ENCODE results near the gene RFC4. TPM values are rescaled to one million over a fixed set of nuclear protein-coding genes. Genes with fewer than 3 reads are reported as not detected.

The RFC4 gene
- total and polyA plus RNA-seq, 9 of the 15 experiments (the other 6 are each of a cell fraction or from before 2014, with no cell fraction given), result 105 to 227 (median 180) TPM

DNA sequence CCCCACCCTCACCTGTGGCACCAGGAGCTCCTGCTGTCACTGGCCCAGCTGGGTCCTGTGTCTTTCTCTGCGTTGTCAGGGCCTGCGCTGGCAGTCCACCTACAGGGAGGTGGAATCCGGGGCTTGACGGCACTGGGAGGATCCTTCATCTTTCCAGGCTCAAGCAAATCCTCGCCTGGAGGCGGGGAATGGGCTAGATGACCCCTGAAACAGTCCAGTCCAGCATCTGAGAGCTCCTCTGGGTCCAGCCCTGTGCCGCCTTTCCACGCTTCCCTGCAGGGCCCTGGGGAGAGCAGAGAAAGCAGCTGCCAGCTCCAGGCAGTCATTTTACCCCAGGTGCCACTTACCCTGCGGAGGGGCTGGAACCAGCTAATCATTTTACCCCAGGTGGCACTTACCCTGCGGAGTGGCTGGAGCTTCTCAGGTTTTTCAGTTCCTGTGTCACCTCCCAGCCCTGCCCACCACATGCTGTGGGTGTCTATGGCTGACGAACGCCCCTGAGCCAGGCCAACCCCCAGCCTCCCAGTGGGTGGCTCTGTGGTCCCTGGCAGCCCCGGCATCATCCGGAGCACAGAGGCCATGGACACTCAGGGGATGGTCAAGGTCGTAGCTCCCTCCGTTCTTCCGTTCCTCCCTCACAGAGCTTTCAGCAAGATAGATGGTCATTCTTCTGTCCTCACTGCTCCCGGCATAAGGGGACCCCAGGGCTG is 18.3 kb upstream of the RFC4 start (continued):
- TF ChIP-seq, protein P1, sequence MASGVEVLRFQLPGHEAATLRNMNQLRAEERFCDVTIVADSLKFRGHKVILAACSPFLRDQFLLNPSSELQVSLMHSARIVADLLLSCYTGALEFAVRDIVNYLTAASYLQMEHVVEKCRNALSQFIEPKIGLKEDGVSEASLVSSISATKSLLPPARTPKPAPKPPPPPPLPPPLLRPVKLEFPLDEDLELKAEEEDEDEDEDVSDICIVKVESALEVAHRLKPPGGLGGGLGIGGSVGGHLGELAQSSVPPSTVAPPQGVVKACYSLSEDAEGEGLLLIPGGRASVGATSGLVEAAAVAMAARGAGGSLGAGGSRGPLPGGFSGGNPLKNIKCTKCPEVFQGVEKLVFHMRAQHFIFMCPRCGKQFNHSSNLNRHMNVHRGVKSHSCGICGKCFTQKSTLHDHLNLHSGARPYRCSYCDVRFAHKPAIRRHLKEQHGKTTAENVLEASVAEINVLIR (CRISPR knock-in tag; IDR thresholded peaks at IDR 0.05), result no peak
- TF ChIP-seq U2AF1 (optimal IDR thresholded peaks at IDR 0.05; ENCODE audit: low read depth, low read length) (no peak), ZNF583 (CRISPR knock-in tag; IDR thresholded peaks at IDR 0.05) (no peak), ESRRA (IDR thresholded peaks at IDR 0.05; ENCODE audit: borderline replicate concordance, low read depth) (no peak), ZNF77 (CRISPR knock-in tag; IDR thresholded peaks at IDR 0.05) (no peak)
- TF ChIP-seq, protein P2, sequence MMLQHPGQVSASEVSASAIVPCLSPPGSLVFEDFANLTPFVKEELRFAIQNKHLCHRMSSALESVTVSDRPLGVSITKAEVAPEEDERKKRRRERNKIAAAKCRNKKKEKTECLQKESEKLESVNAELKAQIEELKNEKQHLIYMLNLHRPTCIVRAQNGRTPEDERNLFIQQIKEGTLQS (IDR thresholded peaks at IDR 0.05), result no peak
- TF ChIP-seq, protein P2 (CRISPR knock-in tag; conservative IDR thresholded peaks at IDR 0.05), result no peak

DNA sequence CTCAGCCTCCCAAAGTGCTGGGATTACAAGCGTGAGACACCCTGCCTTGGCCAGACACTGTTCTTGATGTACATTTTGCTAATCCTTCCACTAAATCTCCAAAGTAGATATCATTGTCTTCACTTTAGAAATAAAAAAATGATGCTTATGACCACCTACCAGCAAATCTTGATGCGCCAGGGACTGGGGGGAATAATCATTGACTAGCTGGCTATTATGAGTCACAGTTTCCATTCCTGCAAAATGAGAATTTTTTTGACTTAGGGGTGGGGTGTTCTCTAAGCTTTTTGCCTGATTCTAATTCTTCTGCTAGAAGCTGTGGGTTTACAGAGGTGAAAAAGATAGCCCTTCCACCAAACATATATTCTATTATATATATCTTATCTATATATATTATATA is 17.1 kb upstream of the RFC4 start:
- ChIA-PET CTCF (ENCODE audit: low intra/inter-chr PET ratio) (no interaction called here), POLR2A (interaction anchor here (0.7 kb wide), 1 partner anchor 39 kb away, joined by 3 read pairs; no protein-coding TSS in a partner anchor)
- in situ Hi-C loops (cut with MboI) (no loop called here), intact Hi-C loops (cut with micrococcal nuclease) (loop anchor here (5.0 to 10.0 kb wide), 3 partner anchors 66 to 839 kb away; no protein-coding TSS in a partner anchor)
- Histone ChIP-seq H3K27ac (ENCODE audit: extremely low read depth, low read depth, low read length) (no peak overlapping the region), H2AFZ (ENCODE audit: low read depth, low read length) (no peak overlapping the region), H3K9ac (ENCODE audit: insufficient read depth in 1 of 2, low read depth in 2 of 2, low read length in 2 of 2) (no peak overlapping the region), H3K27me3 (ENCODE audit: control insufficient read depth in 2 of 2, insufficient read depth in 2 of 2, low read length in 2 of 2) (no peaks in the 10 kb centered on the region), H3K36me3 (ENCODE audit: control insufficient read depth, insufficient read depth, low read length) (no peaks in the 10 kb centered on the region), H3K79me2 (ENCODE audit: control insufficient read depth, insufficient read depth, low read length) (peaks cover 15% of the 10 kb centered on the region), H3K4me2 (ENCODE audit: insufficient read depth, low read length) (no peak overlapping the region), H3K4me3 (no peak overlapping the region), H3K4me1 (replicated peaks in 1 of 2; ENCODE audit: control insufficient read depth in 2 of 2, insufficient read depth in 2 of 2, low read length in 2 of 2) (peaks cover 19 to 37% of the 10 kb centered on the region in 2 experiments; a peak in 4 of 5 replicates), H3K9me3 (replicated peaks; ENCODE audit: control insufficient read depth, insufficient read depth, low read depth, low read length) (no peaks in the 10 kb centered on the region), H4K20me1 (replicated peaks; ENCODE audit: control insufficient read depth, insufficient read depth, low read length) (no peaks in the 10 kb centered on the region), H3K9me1 (ENCODE audit: control insufficient read depth, insufficient read depth, low read length) (no peaks in the 10 kb centered on the region)
- DNase-seq (ENCODE audit: extremely low read depth in 1 of 4, low spot score in 3 of 4) (peak in 1 of 4 experiments; percentile 28), FAIRE-seq (no peak), ATAC-seq (no peak)
- 52% methylated on average over 2 of the region's 2 CpGs for WGBS (ENCODE audit: insufficient coverage, low coverage, missing lambda C conversion rate)
- TF ChIP-seq ZNF780A (CRISPR knock-in tag; IDR thresholded peaks at IDR 0.05) (no peak), RBM15 (IDR thresholded peaks at IDR 0.05; ENCODE audit: insufficient read depth, low read length) (no peak), FOXJ2 (tag; IDR thresholded peaks at IDR 0.05) (no peak), PURB (CRISPR knock-in tag; IDR thresholded peaks at IDR 0.05; ENCODE audit: low read depth) (no peak), JUND (IDR thresholded peaks at IDR 0.05; ENCODE audit: borderline replicate concordance, low read depth, low read length) (peak; percentile 42; the same call in 1 of the 2 replicates), JUND (tag; IDR thresholded peaks at IDR 0.05; ENCODE audit: borderline replicate concordance, low read depth, low read length) (no peak), MAFG (tag; conservative IDR thresholded peaks at IDR 0.05) (no peak), BCL6 (CRISPR knock-in tag; IDR thresholded peaks at IDR 0.05) (no peak)
- TF ChIP-seq, protein P2 (IDR thresholded peaks at IDR 0.05), result peak; percentile 33; the same call in 1 of the 2 replicates
- TF ChIP-seq, protein P2 (CRISPR knock-in tag; conservative IDR thresholded peaks at IDR 0.05), result no peak
- no TSS peak for BruUV-seq (replicated peaks)

All from K562 (cell line).